NB4 (cell line): ENCODE results near the gene TMEM220.

Source experiments
- CTCF ChIP-seq: IDR thresholded peaks from one replicate; pipeline ENCODE4 v1.5.1; 2012; ENCODE audit warnings: low read depth, low read length
- MAX ChIP-seq: IDR thresholded peaks from 2 replicates; pipeline ENCODE4 v1.6.1; 2011; ENCODE audit warnings: low read depth, low read length
- POLR2A ChIP-seq: IDR thresholded peaks from 2 replicates; pipeline ENCODE4 v1.6.1; 2011; ENCODE audit warnings: mild to moderate bottlenecking; ENCODE audit not compliant: insufficient read length; ENCODE audit errors: extremely low read depth

- TF ChIP-seq CTCF (no peak), POLR2A (no peak), MAX (no peak)
Observed at GRCh38 chr17:10743316-10744009, 13.6 kb upstream of the TMEM220 start.
